ENCODE data around the gene SIRPA. TPM values are rescaled to one million over a fixed set of nuclear protein-coding genes. Genes with fewer than 3 reads are reported as not detected.

Gene SIRPA
- total RNA-seq, 4 donors from 2014 or later, result 11.5 to 34.6 (median 20.2) TPM

DNA sequence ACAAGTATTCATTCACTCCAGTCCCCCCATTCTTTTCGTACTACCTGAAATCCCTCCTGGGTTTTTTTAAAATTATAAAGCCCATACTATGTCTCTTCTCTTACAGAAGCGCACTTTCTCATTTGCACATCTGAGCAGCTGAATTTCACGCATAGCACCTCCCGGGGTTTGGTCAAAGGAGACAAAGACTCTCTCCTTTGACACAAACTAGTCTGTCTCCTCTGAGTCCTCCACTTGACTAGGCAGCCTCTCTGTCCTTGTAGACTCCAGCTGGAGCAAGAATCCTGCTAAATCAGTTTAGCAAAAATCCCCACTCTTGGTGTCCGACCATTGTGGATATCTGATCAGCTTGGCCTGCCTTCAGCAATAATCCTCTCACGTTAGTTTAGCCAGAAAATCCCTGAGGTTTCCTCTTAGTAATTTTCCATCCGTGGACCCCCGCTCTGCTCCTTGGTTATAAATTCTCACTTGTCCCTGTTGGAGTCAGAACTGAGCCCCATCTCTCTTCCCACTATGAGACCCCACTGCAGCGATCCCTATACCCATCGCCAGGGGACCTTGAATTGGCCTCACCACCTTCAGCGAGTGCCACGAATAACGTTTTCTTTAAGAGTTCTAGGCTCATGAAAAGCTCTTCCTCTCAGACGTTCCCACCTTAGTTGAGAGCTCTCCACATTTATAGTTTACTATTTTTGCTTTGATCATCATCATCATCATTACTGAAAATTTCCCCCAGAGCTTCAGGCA is 69.6 kb downstream of the SIRPA start:
- Histone ChIP-seq H3K9me3 (no peaks in the 10 kb centered on the region), H3K4me1 (no peaks in the 10 kb centered on the region), H3K27ac (no peak overlapping the region), H3K4me3 (no peak overlapping the region), H3K27me3 (no peaks in the 10 kb centered on the region), H3K36me3 (no peaks in the 10 kb centered on the region)
- DNase-seq, result no peak
- no peak for TF ChIP-seq POLR2A (IDR thresholded peaks at IDR 0.05)
- TF ChIP-seq, protein P1, sequence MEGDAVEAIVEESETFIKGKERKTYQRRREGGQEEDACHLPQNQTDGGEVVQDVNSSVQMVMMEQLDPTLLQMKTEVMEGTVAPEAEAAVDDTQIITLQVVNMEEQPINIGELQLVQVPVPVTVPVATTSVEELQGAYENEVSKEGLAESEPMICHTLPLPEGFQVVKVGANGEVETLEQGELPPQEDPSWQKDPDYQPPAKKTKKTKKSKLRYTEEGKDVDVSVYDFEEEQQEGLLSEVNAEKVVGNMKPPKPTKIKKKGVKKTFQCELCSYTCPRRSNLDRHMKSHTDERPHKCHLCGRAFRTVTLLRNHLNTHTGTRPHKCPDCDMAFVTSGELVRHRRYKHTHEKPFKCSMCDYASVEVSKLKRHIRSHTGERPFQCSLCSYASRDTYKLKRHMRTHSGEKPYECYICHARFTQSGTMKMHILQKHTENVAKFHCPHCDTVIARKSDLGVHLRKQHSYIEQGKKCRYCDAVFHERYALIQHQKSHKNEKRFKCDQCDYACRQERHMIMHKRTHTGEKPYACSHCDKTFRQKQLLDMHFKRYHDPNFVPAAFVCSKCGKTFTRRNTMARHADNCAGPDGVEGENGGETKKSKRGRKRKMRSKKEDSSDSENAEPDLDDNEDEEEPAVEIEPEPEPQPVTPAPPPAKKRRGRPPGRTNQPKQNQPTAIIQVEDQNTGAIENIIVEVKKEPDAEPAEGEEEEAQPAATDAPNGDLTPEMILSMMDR (IDR thresholded peaks at IDR 0.05), result no peak
- intact Hi-C loops (cut with DNase I; ENCODE audit: low total_unique reads), result loop anchor here (5.0 kb wide), 1 partner anchor 207 kb away; no protein-coding TSS in a partner anchor

DNA sequence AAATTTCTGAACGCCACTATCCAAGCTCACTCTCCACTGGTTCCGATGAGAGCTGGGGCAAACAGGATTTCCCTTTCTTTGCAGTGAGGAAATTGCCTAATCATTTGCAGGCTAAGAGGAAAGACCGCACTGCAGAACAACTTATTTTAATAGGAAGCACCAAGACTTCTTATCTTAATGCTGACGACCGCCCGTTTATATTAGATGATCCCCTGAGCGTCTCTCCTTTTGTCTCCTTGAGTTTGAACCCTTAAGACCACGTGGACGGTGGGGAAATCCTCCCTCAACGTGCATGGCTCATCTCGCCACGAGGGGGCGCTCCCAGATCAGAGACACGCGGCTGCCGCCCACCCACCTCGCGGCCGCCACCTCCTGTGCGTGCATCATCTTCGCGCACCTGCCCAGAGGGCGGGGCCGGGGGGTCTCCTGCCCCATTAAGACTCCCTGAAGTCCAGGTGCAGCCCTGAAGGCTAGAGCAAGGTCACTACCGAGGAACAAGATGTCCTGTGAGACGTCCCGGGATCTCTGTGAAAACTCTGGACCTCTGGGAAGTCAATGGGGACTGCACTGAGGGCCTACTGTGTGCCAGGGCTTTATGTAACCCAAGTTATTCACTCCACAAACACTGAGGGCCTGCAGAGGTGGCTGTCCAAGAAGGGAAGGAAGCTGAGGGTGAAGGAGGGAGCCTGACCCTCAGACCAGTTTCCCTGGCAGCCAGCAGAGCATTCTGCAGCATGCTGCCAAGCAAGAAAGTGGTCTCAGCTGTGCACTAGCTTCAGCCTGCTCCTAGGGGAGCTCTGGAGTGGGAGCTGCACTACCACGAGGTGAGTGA is 70.5 kb downstream of the SIRPA start:
- peak; percentile 67 to 73 for DNase-seq
- Histone ChIP-seq H3K27me3 (no peaks in the 10 kb centered on the region), H3K4me3 (no peak overlapping the region), H3K9me3 (no peaks in the 10 kb centered on the region), H3K36me3 (no peaks in the 10 kb centered on the region), H3K27ac (no peak overlapping the region), H3K4me1 (no peaks in the 10 kb centered on the region)
- intact Hi-C loops (cut with DNase I; ENCODE audit: low total_unique reads), result loop anchor here (5.0 kb wide), 1 partner anchor 207 kb away; no protein-coding TSS in a partner anchor
- TF ChIP-seq, protein P1 (IDR thresholded peaks at IDR 0.05), result peak; percentile 78 to 92 (median 84)
- no peak for TF ChIP-seq POLR2A (IDR thresholded peaks at IDR 0.05)

DNA sequence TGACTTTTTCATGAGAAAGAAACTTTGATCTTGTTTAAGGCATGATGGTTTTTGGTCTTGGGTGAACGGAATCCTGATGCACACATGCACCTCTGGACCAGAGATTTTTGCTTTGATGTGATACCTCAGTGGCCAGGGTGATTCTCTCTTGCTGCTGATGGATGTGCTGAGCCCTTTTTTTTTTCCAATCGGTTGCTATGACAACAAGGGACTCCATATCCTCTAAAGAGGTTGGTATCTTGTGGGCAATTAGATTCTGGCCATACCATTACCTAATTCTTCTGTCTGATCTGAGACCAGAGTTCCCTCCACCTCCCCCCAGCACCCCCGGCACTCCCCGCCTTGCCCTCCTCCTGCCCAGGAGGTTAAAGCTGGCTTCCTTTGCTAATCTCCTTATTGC is 73.8 kb downstream of the SIRPA start:
- DNase-seq, result no peak
- TF ChIP-seq, protein P1 (IDR thresholded peaks at IDR 0.05), result no peak
- no peak for TF ChIP-seq POLR2A (IDR thresholded peaks at IDR 0.05)
- H3K4me3 ChIP-seq, result no peak overlapping the region
- H3K27ac ChIP-seq, result no peak overlapping the region
- no peaks in the 10 kb centered on the region for H3K36me3 ChIP-seq
- no peaks in the 10 kb centered on the region for H3K9me3 ChIP-seq
- no peaks in the 10 kb centered on the region for H3K27me3 ChIP-seq
- no peaks in the 10 kb centered on the region for H3K4me1 ChIP-seq
- intact Hi-C loops (cut with DNase I; ENCODE audit: low total_unique reads), result loop anchor here (5.0 kb wide), 1 partner anchor 203 kb away; no protein-coding TSS in a partner anchor

DNA sequence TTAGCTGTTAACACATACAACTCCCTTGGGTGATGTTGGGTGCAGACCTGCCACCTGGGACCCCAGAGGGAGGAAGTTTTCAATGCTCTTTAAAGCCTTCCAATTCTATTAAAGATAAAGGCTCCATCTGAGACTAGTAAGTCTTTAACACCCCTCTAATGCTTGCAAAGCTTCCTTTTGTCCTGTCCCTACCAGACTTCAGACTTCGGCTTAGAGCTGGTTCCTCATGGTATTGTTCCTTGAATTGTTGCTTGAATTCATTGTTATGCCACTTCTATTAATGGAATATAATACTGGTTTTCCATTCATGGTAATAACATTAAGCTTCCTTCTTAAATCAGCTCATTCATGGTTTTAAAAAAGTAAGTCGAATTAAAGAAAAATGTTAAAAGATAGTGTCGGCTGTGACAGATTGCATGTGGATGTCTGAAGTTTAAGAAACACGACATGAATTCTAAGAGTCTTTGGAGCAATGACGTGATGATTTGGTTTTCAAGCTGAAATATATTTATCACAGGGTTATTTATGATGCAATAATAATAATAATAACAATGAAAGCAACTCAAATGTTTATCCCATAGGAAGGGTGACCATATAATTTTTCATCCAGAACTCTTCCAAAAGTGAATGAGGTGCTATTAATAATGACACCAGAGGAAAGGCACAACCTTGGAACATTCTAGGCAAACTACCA is 76.8 kb downstream of the SIRPA start:
- intact Hi-C loops (cut with DNase I; ENCODE audit: low total_unique reads), result no loop called here
- H3K4me1 ChIP-seq, result no peaks in the 10 kb centered on the region
- no peak overlapping the region for H3K27ac ChIP-seq
- DNase-seq, result no peak
- H3K27me3 ChIP-seq, result no peaks in the 10 kb centered on the region
- no peaks in the 10 kb centered on the region for H3K36me3 ChIP-seq
- H3K4me3 ChIP-seq, result no peak overlapping the region
- TF ChIP-seq, protein P1 (IDR thresholded peaks at IDR 0.05), result no peak
- TF ChIP-seq POLR2A (IDR thresholded peaks at IDR 0.05), result no peak
- no peaks in the 10 kb centered on the region for H3K9me3 ChIP-seq
